ENCODE data around the gene CD2AP.
"Not testable (repeated sequence)": the region's sequence is repeated elsewhere in the genome, so short reads cannot be mapped to it uniquely, and the experiment has no call there.

CD2AP gene

GRCh38 chr6:47478233-47479139, 897 bp downstream of the CD2AP start:
- no peak for TF ChIP-seq POLR2A (IDR thresholded peaks at IDR 0.05; ENCODE audit: low read length)
- TF ChIP-seq GATA1 (IDR thresholded peaks at IDR 0.05; ENCODE audit: low read depth, low read length) = no peak
- DNase-seq = peak; percentile 66 to 73

GRCh38 chr6:47479140-47479508, 1.5 kb downstream of the CD2AP start:
- no peak for TF ChIP-seq POLR2A (IDR thresholded peaks at IDR 0.05; ENCODE audit: low read length)
- TF ChIP-seq GATA1 (IDR thresholded peaks at IDR 0.05; ENCODE audit: low read depth, low read length) = no peak
- DNase-seq = peak; percentile 36 to 54

GRCh38 chr6:47479874-47480273, 2.3 kb downstream of the CD2AP start:
- TF ChIP-seq POLR2A (IDR thresholded peaks at IDR 0.05; ENCODE audit: low read length) (no peak), GATA1 (IDR thresholded peaks at IDR 0.05; ENCODE audit: low read depth, low read length) (no peak)
- no peak for DNase-seq

- not testable (repeated sequence) for DNase-seq
Measured at GRCh38 chr6:47481213-47481612, 3.6 kb downstream of the CD2AP start.

GRCh38 chr6:47481806-47482205, 4.2 kb downstream of the CD2AP start:
- DNase-seq = no peak
- no peak for TF ChIP-seq GATA1 (IDR thresholded peaks at IDR 0.05; ENCODE audit: low read depth, low read length)
- TF ChIP-seq POLR2A (IDR thresholded peaks at IDR 0.05; ENCODE audit: low read length) = no peak

- no peak for DNase-seq
- TF ChIP-seq GATA1 (IDR thresholded peaks at IDR 0.05; ENCODE audit: low read depth, low read length) (no peak), POLR2A (IDR thresholded peaks at IDR 0.05; ENCODE audit: low read length) (no peak)
Measured at GRCh38 chr6:47483516-47483852, 5.9 kb downstream of the CD2AP start.

GRCh38 chr6:47483853-47484546, 6.4 kb downstream of the CD2AP start:
- no peak for DNase-seq

GRCh38 chr6:47484616-47485015, 7.0 kb downstream of the CD2AP start:
- TF ChIP-seq GATA1 (IDR thresholded peaks at IDR 0.05; ENCODE audit: low read depth, low read length) (no peak), POLR2A (IDR thresholded peaks at IDR 0.05; ENCODE audit: low read length) (no peak)
- DNase-seq = peak in 1 of 2 experiments; percentile 31

More at GRCh38 chr6:47483853-47484546, 6.4 kb downstream of the CD2AP start:
- TF ChIP-seq POLR2A (IDR thresholded peaks at IDR 0.05; ENCODE audit: low read length) (no peak), GATA1 (IDR thresholded peaks at IDR 0.05; ENCODE audit: low read depth, low read length) (no peak)

GRCh38 chr6:47485083-47485482, 7.5 kb downstream of the CD2AP start:
- no peak for DNase-seq
- TF ChIP-seq POLR2A (IDR thresholded peaks at IDR 0.05; ENCODE audit: low read length) (no peak), GATA1 (IDR thresholded peaks at IDR 0.05; ENCODE audit: low read depth, low read length) (no peak)

GRCh38 chr6:47485491-47486135, 8.0 kb downstream of the CD2AP start:
- TF ChIP-seq POLR2A (IDR thresholded peaks at IDR 0.05; ENCODE audit: low read length) (no peak), GATA1 (IDR thresholded peaks at IDR 0.05; ENCODE audit: low read depth, low read length) (no peak)
- DNase-seq = peak in 1 of 2 experiments; percentile 10

GRCh38 chr6:47489995-47490394, 12.4 kb downstream of the CD2AP start:
- no peak for DNase-seq
- TF ChIP-seq POLR2A (IDR thresholded peaks at IDR 0.05; ENCODE audit: low read length) = no peak
- TF ChIP-seq GATA1 (IDR thresholded peaks at IDR 0.05; ENCODE audit: low read depth, low read length) = no peak

GRCh38 chr6:47490676-47491075, 13.1 kb downstream of the CD2AP start:
- no peak for TF ChIP-seq GATA1 (IDR thresholded peaks at IDR 0.05; ENCODE audit: low read depth, low read length)
- TF ChIP-seq POLR2A (IDR thresholded peaks at IDR 0.05; ENCODE audit: low read length) = no peak
- peak in 1 of 2 experiments; percentile 38 for DNase-seq

- TF ChIP-seq POLR2A (IDR thresholded peaks at IDR 0.05; ENCODE audit: low read length) (no peak), GATA1 (IDR thresholded peaks at IDR 0.05; ENCODE audit: low read depth, low read length) (no peak)
- no peak for DNase-seq
Measured at GRCh38 chr6:47492355-47492754, 14.8 kb downstream of the CD2AP start.

GRCh38 chr6:47495207-47495606, 17.6 kb downstream of the CD2AP start:
- no peak for TF ChIP-seq POLR2A (IDR thresholded peaks at IDR 0.05; ENCODE audit: low read length)
- no peak for TF ChIP-seq GATA1 (IDR thresholded peaks at IDR 0.05; ENCODE audit: low read depth, low read length)
- no peak for DNase-seq
